ENCODE results near the gene AGBL3. TPM values are rescaled to one million over a fixed set of nuclear protein-coding genes. Genes with fewer than 3 reads are reported as not detected.
"Not testable (repeated sequence)": the region's sequence is repeated elsewhere in the genome, so short reads cannot be mapped to it uniquely, and the experiment has no call there.

AGBL3 gene
- total RNA-seq, 4 donors from 2014 or later, result 0.41 to 2.6 (median 1.1) TPM; not detected in 1

DNA sequence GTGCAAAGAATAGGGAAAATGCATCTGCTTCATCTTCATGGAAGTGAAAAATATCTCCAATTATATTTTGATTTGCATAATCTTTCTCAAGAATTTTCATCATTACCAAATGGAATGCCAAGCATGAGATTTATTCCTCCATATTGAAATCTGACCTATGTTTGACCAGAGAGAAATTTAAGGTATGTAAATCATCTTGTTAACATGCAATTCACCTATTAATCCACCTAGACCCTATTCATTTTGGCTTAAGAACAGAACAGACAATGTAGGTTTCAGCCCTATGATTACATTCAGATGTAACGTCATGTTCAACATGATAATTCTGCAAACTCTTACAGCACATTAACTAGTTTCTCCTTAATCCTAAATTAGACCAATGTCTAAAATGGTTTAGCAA is 130.8 kb downstream of the AGBL3 start:
- TF ChIP-seq EP300 (IDR thresholded peaks at IDR 0.05; ENCODE audit: low read depth) (no peak), POLR2AphosphoS5 (IDR thresholded peaks at IDR 0.05) (no peak), POLR2A (IDR thresholded peaks at IDR 0.05) (no peak), CTCF (IDR thresholded peaks at IDR 0.05) (no peak)
- Histone ChIP-seq H3K4me1 (no peaks in the 10 kb centered on the region), H3K9me3 (no peaks in the 10 kb centered on the region), H3K27ac (no peak overlapping the region), H3K4me3 (no peak overlapping the region), H3K27me3 (no peaks in the 10 kb centered on the region), H3K36me3 (no peaks in the 10 kb centered on the region)
- 92 to 93% methylated on average over 1 of the region's 1 CpG for WGBS, 2 donors (ENCODE audit: low coverage in 1 of 2)
- intact Hi-C loops (cut with DNase I; ENCODE audit: low total_unique reads), result loop anchor here (5.0 kb wide), 1 partner anchor 645 kb away; no protein-coding TSS in a partner anchor
- DNase-seq, result no peak
- in situ Hi-C loops (cut with MboI; ENCODE audit: low pct_ligation_motif_present in 1 of 4, low pct_unique_long_range_greater_than_20kb in 1 of 4, low sequenced_read_pairs in 3 of 4), result no loop called here

DNA sequence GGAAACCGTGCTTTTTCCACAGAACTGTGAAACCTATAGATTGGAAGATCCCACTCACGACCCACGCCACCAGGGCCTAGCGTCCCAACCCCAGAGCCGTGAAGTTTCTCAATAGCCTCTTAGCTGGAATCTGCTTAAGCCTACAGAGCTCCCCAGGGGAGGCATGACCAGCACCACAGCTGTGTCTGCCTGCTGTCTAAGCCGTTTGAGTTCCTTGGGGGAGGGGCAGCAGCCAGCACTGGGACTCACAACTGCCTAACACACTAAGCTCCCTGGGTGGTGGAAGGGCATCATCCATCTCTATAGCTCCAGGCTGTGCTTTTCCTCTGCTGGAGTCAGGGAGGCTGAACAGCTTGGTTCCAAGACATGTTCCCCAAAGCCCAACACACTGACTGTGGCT is 135.6 kb downstream of the AGBL3 start:
- intact Hi-C loops (cut with DNase I; ENCODE audit: low total_unique reads) (loop anchor here (10.0 kb wide), 1 partner anchor 117 kb away; no protein-coding TSS in a partner anchor), in situ Hi-C loops (cut with MboI; ENCODE audit: low pct_ligation_motif_present in 1 of 4, low pct_unique_long_range_greater_than_20kb in 1 of 4, low sequenced_read_pairs in 3 of 4) (no loop called here)
- no peaks in the 10 kb centered on the region for H3K27me3 ChIP-seq
- no peaks in the 10 kb centered on the region for H3K4me1 ChIP-seq
- H3K27ac ChIP-seq, result no peak overlapping the region
- 73% methylated on average over 6 of the region's 6 CpGs; no CpG with 5 or more reads in 1 of the 2 donors for WGBS, 2 donors (ENCODE audit: low coverage in 1 of 2)
- no peak overlapping the region for H3K4me3 ChIP-seq
- no peaks in the 10 kb centered on the region for H3K9me3 ChIP-seq
- no peaks in the 10 kb centered on the region for H3K36me3 ChIP-seq
- DNase-seq, result no peak
- TF ChIP-seq POLR2A (IDR thresholded peaks at IDR 0.05) (no peak), POLR2AphosphoS5 (IDR thresholded peaks at IDR 0.05) (no peak), CTCF (IDR thresholded peaks at IDR 0.05) (no peak), EP300 (IDR thresholded peaks at IDR 0.05; ENCODE audit: low read depth) (no peak)

GRCh38 chr7:135124631-135125030 is 138.3 kb downstream of the AGBL3 start:
- 81 to 100% methylated on average over 1 to 3 of the region's 3 CpGs for WGBS, 2 donors (ENCODE audit: low coverage in 1 of 2)
- H3K4me1 ChIP-seq; H3K9me3 ChIP-seq; H3K4me3 ChIP-seq; H3K36me3 ChIP-seq; H3K27ac ChIP-seq; DNase-seq; in situ Hi-C loops (cut with MboI; ENCODE audit: low pct_ligation_motif_present in 1 of 4, low pct_unique_long_range_greater_than_20kb in 1 of 4, low sequenced_read_pairs in 3 of 4); H3K27me3 ChIP-seq: not testable (repeated sequence)
- intact Hi-C loops (cut with DNase I; ENCODE audit: low total_unique reads), result loop anchor here (10.0 kb wide), 1 partner anchor 120 kb away; no protein-coding TSS in a partner anchor

- Histone ChIP-seq H3K27ac (no peak overlapping the region), H3K9me3 (peaks cover 0 to 9% of the 10 kb centered on the region in 2 donors), H3K27me3 (no peaks in the 10 kb centered on the region), H3K36me3 (no peaks in the 10 kb centered on the region), H3K4me1 (no peaks in the 10 kb centered on the region), H3K4me3 (no peak overlapping the region)
- TF ChIP-seq POLR2A (IDR thresholded peaks at IDR 0.05), result no peak
- no peak for TF ChIP-seq POLR2AphosphoS5 (IDR thresholded peaks at IDR 0.05)
- no peak for TF ChIP-seq EP300 (IDR thresholded peaks at IDR 0.05; ENCODE audit: low read depth)
- TF ChIP-seq CTCF (IDR thresholded peaks at IDR 0.05), result no peak
- intact Hi-C loops (cut with DNase I; ENCODE audit: low total_unique reads) (loop anchor here (10.0 kb wide), 1 partner anchor 124 kb away; no protein-coding TSS in a partner anchor), in situ Hi-C loops (cut with MboI; ENCODE audit: low pct_ligation_motif_present in 1 of 4, low pct_unique_long_range_greater_than_20kb in 1 of 4, low sequenced_read_pairs in 3 of 4) (no loop called here)
- no CpG with 5 or more reads among the region's 1 CpG for WGBS, 2 donors (ENCODE audit: low coverage in 1 of 2)
- DNase-seq, result no peak
Observed at GRCh38 chr7:135128931-135129330, 142.6 kb downstream of the AGBL3 start.

DNA sequence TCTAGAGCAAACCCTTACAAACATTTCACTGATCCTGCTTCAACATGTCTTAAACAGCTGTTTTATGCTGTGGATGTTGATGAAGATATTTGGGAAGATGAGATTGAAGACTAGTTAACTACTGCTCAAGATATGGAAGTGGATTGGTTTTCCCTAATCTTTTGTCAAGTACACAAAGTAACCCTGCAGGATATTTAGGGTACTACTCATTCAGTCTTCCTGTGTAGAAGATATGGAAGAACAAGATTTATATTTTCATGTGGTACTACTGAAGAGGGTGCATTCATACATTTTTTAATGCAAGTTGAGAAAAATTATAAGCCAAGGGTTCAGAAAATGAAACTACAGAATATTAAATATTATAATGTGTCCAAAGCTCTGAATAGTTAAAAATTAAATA is 143.3 kb downstream of the AGBL3 start:
- TF ChIP-seq CTCF (IDR thresholded peaks at IDR 0.05) (no peak), POLR2A (IDR thresholded peaks at IDR 0.05) (no peak), POLR2AphosphoS5 (IDR thresholded peaks at IDR 0.05) (no peak), EP300 (IDR thresholded peaks at IDR 0.05; ENCODE audit: low read depth) (no peak)
- in situ Hi-C loops (cut with MboI; ENCODE audit: low pct_ligation_motif_present in 1 of 4, low pct_unique_long_range_greater_than_20kb in 1 of 4, low sequenced_read_pairs in 3 of 4) (no loop called here), intact Hi-C loops (cut with DNase I; ENCODE audit: low total_unique reads) (loop anchor here (10.0 kb wide), 1 partner anchor 125 kb away; no protein-coding TSS in a partner anchor)
- H3K27me3 ChIP-seq, result no peaks in the 10 kb centered on the region
- peaks cover 0 to 9% of the 10 kb centered on the region in 2 donors for H3K9me3 ChIP-seq
- no peak for DNase-seq
- no peak overlapping the region for H3K27ac ChIP-seq
- no peaks in the 10 kb centered on the region for H3K36me3 ChIP-seq
- H3K4me1 ChIP-seq, result no peaks in the 10 kb centered on the region
- H3K4me3 ChIP-seq, result no peak overlapping the region

All from transverse colon (tissue), 4 donors.